CD4-positive, alpha-beta T cell treated with Interleukin-1 beta for 1 hour (primary cell): ENCODE data around the gene OR8B4.
"Not testable (repeated sequence)": the region's sequence is repeated elsewhere in the genome, so short reads cannot be mapped to it uniquely, and the experiment has no call there.

Experiments
- DNase-seq, 2 donors: peaks; one replicate each; pipeline ENCODE4 v3.0.0-alpha.2; 2020 to 2022

The OR8B4 gene

GRCh38 chr11:124403186-124403585 is 21.5 kb downstream of the OR8B4 start:
- DNase-seq: not testable (repeated sequence)

DNA sequence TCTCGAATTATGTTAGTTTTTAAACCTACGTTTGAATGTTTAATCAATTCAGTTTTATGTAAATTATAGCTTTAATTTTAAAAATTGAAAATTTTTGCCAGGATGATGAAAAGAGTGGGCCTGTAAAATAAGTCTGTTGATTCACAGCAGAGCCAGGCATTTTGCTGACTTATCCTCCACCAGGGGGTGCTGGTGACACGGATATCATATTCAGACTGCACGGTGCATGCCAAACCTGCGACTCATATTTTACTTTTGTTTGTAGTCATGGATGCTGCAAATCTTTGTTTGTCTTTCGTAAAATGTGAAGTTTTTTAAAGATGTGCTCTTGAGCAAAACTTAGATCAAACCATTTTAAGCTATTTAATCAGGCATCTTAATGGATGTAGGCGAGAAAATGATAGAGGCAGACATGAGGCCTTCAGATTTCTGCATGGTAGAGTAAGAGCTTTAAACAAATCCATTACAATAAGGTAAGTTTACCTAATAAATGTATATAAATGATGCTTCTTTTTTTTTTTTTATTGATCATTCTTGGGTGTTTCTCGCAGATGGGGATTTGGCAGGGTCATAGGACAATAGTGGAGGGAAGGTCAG is 22.2 kb downstream of the OR8B4 start:
- peak; percentile 21 to 30 for DNase-seq

- no peak for DNase-seq
Measured at GRCh38 chr11:124398924-124399323, 25.7 kb downstream of the OR8B4 start, which contains the start of gene OR8B3. TSS of gene OR8B3 (minus strand) at chr11:124399024. CDS start at chr11:124397351, 1,673 bp downstream.

- not testable (repeated sequence) for DNase-seq
Measured at GRCh38 chr11:124396847-124397246, 27.8 kb downstream of the OR8B4 start.

- no peak for DNase-seq
Measured at GRCh38 chr11:124394408-124394807, 30.3 kb downstream of the OR8B4 start.

DNA sequence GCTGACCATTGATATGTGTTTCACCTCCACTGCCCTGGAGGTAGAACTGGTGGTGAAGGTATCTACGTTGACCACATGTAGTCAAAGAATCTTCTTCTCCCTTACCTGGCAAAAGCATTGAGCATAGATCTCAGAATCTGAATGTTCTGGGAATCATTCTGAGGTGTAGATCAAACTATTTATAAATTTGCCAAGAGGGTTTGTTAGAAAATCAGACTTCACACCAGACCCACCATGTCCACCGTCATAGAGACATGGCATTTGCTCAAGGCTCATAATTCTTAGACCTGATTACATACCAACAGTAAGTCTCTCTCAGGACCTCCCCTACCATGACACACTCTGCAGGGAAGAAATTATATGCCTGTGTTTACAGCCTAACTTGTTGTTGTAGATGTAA is 40.3 kb downstream of the OR8B4 start, which contains the start of gene OR8B2:
Gene OR8B2, minus strand, starts transcription at position 101 of the 400 bp plus-strand sequence. CDS start 1,156 bp downstream, outside the sequence.
- no peak for DNase-seq

- not testable (repeated sequence) for DNase-seq
Measured at GRCh38 chr11:124382857-124383256, 41.8 kb downstream of the OR8B4 start.

DNA sequence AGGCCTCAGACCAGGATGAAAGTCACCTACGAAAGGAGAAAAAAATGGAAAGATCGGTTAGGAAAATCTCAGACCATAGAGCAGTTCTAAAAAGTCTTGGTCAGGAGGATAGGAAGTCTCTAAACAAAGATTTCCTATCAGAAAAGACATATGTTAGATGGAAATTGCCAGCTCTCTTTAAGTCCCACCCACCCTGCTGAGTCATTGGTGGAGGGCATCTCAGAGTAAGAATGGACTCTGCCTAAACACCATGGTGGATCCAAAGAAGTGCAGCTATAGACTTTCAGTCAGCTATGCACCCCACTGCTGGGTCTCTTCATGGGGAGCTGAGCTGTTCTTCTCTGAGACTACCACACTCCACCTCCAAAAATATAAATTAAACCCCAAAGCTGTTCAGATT is 44.1 kb downstream of the OR8B4 start:
- DNase-seq: no peak

DNA sequence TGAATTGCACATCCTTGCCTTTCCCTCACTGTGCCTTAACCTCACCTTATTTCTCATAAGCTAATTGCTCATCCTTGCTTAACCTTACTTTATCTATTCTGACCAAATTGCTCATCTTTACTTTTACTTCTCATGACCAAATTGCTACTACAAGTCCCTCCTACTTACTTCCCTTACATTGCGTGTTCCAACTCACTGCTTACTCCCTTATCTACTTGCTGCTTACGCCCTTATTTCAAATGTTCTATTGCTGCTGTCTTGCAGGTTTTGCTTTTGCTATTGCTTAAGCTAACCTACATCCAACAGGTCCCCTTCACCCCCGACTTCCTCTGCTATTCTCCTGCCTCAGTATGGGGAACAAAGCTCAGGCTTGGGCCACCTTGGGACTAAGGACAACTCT is 48.4 kb downstream of the OR8B4 start:
- DNase-seq: no peak
